K562 (cell line): Measurements from ENCODE around the gene GDF9. TPM values are rescaled to one million over a fixed set of nuclear protein-coding genes. Genes with fewer than 3 reads are reported as not detected.

Experiments used
- ATAC-seq: fragments of 200-7000 bp; cut with Tn5 transposase; 3 replicates; pipeline ENCODE4 v1.9.1; 2020; ENCODE audit warnings: moderate library complexity
- BruUV-seq: library from RNA; stranded (reverse); fragments of 400-500 nt; replicated peaks from 2 replicates; lab custom pipeline; 2021; lab: Mats Ljungman, UMichigan
- CTCF ChIA-PET: fragments of 300-600 bp; formaldehyde crosslinking; extraction: SDS; loops from one replicate; lab custom pipeline; 2021; ENCODE audit warnings: low intra/inter-chr PET ratio; lab: Yijun Ruan, JAX
- POLR2A ChIA-PET: fragments of 300-600, 350-650 bp; sonication (Branson Sonifier 250); formaldehyde crosslinking; extraction: SDS; loops from one replicate; lab custom pipeline; 2021; ENCODE audit warnings: antibody characterized with exemption, inconsistent platforms; lab: Yijun Ruan, JAX
- DNase-seq, 4 experiments: peaks; one replicate each; pipeline versions ENCODE4 v3.0.0 to v3.0.0-alpha.2; 2011 to 2018; ENCODE audit warnings: low spot score in 3 of 4, mixed read lengths in 3 of 4; ENCODE audit errors: extremely low read depth in 1 of 4
- FAIRE-seq: peaks from 2 replicates; lab custom pipeline; 2011; peaks lifted over from hg19 to GRCh38; lab: Jason Lieb, UNC
- H2AFZ ChIP-seq: 2 replicates; pipeline ENCODE4 v1.6.0; 2011; ENCODE audit warnings: low read depth, low read length, control low read depth, inconsistent platforms
- H3K27ac ChIP-seq: fragments of 200-600 bp; 3 replicates; pipeline ENCODE4 v1.8.0; 2011; ENCODE audit warnings: low read depth, mild to moderate bottlenecking, control low read depth, inconsistent platforms, low read length, moderate library complexity, mixed read lengths; ENCODE audit errors: extremely low read depth
- H3K27me3 ChIP-seq, 2 experiments: fragments of 300-600 bp in 1 of 2; 2 replicates in 1 of 2; 3 replicates in 1 of 2; pipeline versions ENCODE4 v1.6.0 to v1.8.0; 2011; ENCODE audit warnings: inconsistent platforms in 2 of 2, low read length in 2 of 2, mild to moderate bottlenecking in 1 of 2, mixed read lengths in 1 of 2, moderate library complexity in 1 of 2; ENCODE audit not compliant: control insufficient read depth in 2 of 2, insufficient read depth in 2 of 2
- H3K36me3 ChIP-seq: fragments of 300-600 bp; 3 replicates; pipeline ENCODE4 v1.8.0; 2011; ENCODE audit warnings: mild to moderate bottlenecking, low read length, inconsistent platforms; ENCODE audit not compliant: control insufficient read depth, insufficient read depth
- H3K4me1 ChIP-seq, 2 experiments: fragments of 200-600 bp in 1 of 2; replicated peaks in 1 of 2; 2 replicates in 1 of 2; 3 replicates in 1 of 2; pipeline versions ENCODE4 v1.5.1 to v1.8.0; 2011; ENCODE audit warnings: inconsistent platforms in 2 of 2, low read length in 2 of 2, mild to moderate bottlenecking in 1 of 2, mixed read lengths in 1 of 2, moderate library complexity in 1 of 2; ENCODE audit not compliant: control insufficient read depth in 2 of 2, insufficient read depth in 2 of 2
- H3K4me2 ChIP-seq: 2 replicates; pipeline ENCODE4 v1.6.1; 2011; ENCODE audit warnings: low read length, control low read depth, inconsistent platforms, mixed read lengths; ENCODE audit not compliant: insufficient read depth
- H3K4me3 ChIP-seq: fragments of 200-600 bp; sonication (generic), shearing (Covaris generic); 2 replicates; pipeline ENCODE4 v1.5.1; 2016; ENCODE audit warnings: control low read depth, inconsistent platforms
- H3K79me2 ChIP-seq: fragments of 200-600 bp; 3 replicates; pipeline ENCODE4 v1.8.0; 2011; ENCODE audit warnings: low read length, inconsistent platforms; ENCODE audit not compliant: control insufficient read depth, insufficient read depth
- H3K9ac ChIP-seq, 2 experiments: 2 replicates each; pipeline versions ENCODE4 v1.6.0 to v1.6.1; 2011; ENCODE audit warnings: low read depth in 2 of 2, low read length in 2 of 2, control low read depth in 1 of 2, inconsistent platforms in 1 of 2, mild to moderate bottlenecking in 1 of 2, mixed read lengths in 1 of 2; ENCODE audit not compliant: insufficient read depth in 1 of 2
- H3K9me1 ChIP-seq: one replicate; pipeline ENCODE4 v1.6.0; 2011; ENCODE audit warnings: inconsistent platforms, mild to moderate bottlenecking, low read length, moderate library complexity; ENCODE audit not compliant: control insufficient read depth, insufficient read depth
- H3K9me3 ChIP-seq: replicated peaks from 2 replicates; pipeline ENCODE4 v1.5.1; 2011; ENCODE audit warnings: low read depth, low read length, inconsistent platforms; ENCODE audit not compliant: control insufficient read depth, insufficient read depth
- H4K20me1 ChIP-seq: replicated peaks from 2 replicates; pipeline ENCODE4 v1.6.1; 2011; ENCODE audit warnings: low read length, inconsistent platforms, mixed read lengths; ENCODE audit not compliant: control insufficient read depth, insufficient read depth
- FOXA3 ChIP-seq, 2 experiments: fragments of 450-650 bp in 1 of 2; sonication (generic) in 1 of 2; formaldehyde crosslinking; IDR thresholded peaks in 1 of 2; conservative IDR thresholded peaks in 1 of 2; 2 replicates each; pipeline versions ENCODE4 v1.4.0 to v1.8.0; 2020 to 2022; ENCODE audit warnings: mild to moderate bottlenecking in 2 of 2, missing genetic modification reagents in 1 of 2
- HMG20B ChIP-seq: fragments of 250-450 bp; sonication (Bioruptor Pico); IDR thresholded peaks from 2 replicates; pipeline ENCODE4 v1.5.0; 2021; ENCODE audit warnings: mild to moderate bottlenecking
- PCBP2 ChIP-seq: fragments of 200-400 bp; formaldehyde crosslinking; IDR thresholded peaks from 2 replicates; pipeline ENCODE4 v1.6.1; 2018; ENCODE audit warnings: low read length, low read depth, mild to moderate bottlenecking, moderate library complexity; ENCODE audit not compliant: poor library complexity, severe bottlenecking
- PHB ChIP-seq: fragments of 250-450 bp; sonication (Bioruptor Pico); IDR thresholded peaks from 2 replicates; pipeline ENCODE4 v1.5.0; 2021
- PTBP1 ChIP-seq: fragments of 200-400 bp; formaldehyde crosslinking; IDR thresholded peaks from 2 replicates; pipeline ENCODE4 v1.6.1; 2017; ENCODE audit warnings: low read depth, low read length
- SMARCA4 ChIP-seq: fragments of 450-650 bp; IDR thresholded peaks from 2 replicates; pipeline ENCODE4 v1.6.1; 2016
- SNIP1 ChIP-seq: fragments of 450-650 bp; IDR thresholded peaks from 2 replicates; pipeline ENCODE4 v1.7.1; 2017; ENCODE audit warnings: low read depth, mild to moderate bottlenecking
- ZNF431 ChIP-seq: sonication (generic); formaldehyde crosslinking; IDR thresholded peaks from 2 replicates; pipeline ENCODE4 v1.8.0; 2022; ENCODE audit warnings: mild to moderate bottlenecking, missing genetic modification reagents
- WGBS: fragments of 100-300 bp; shearing (Covaris generic); methylation state at CpG from one replicate; pipeline ENCODE4 v1.1.6; 2016; ENCODE audit warnings: low coverage, mixed read lengths; ENCODE audit not compliant: insufficient coverage; ENCODE audit errors: missing lambda C conversion rate; 5-methylcytosine and 5-hydroxymethylcytosine counted together
- in situ Hi-C: fragments of 300-500 bp; cut with MboI; formaldehyde crosslinking; loops from 4 replicates; pipeline ENCODE4 v1.15.0; 2018; ENCODE audit warnings: inconsistent platforms, mixed read lengths
- intact Hi-C: fragments of 100-400 bp; cut with micrococcal nuclease; formaldehyde crosslinking; loops from 2 replicates; pipeline ENCODE4 v1.14.2; 2022
- polyA plus RNA-seq, 8 experiments: library from polyadenylated mRNA; depleted of rRNA in 4 of 8; stranded (reverse) in 5 of 8; unstranded in 3 of 8; fragments of >200 nt; fragmentation: Nextera tagmentation in 2 of 8; fragmentation: Illumina TruSeq in 1 of 8; extraction: Ambion mirVana in 2 of 8; extraction: Trizol in 1 of 8; gene quantifications; 2 replicates each; pipeline versions ENCODE4 v1.2.1 to v1.2.3, GENCODE V29; 2011 to 2014; ENCODE audit warnings: inconsistent platforms in 1 of 8, missing spikeins in 1 of 8
- total RNA-seq, 7 experiments: library from RNA; depleted of rRNA in 6 of 7; stranded (reverse); fragments of >200 nt in 6 of 7; fragmentation: Illumina TruSeq in 2 of 7; extraction: Trizol in 2 of 7; gene quantifications; 2 replicates each; pipeline versions ENCODE4 v1.2.1 to v1.2.3, GENCODE V29; 2011 to 2021; ENCODE audit warnings: low replicate concordance in 1 of 7
- TF ChIP-seq, protein P1 (sequence below): sonication (generic); formaldehyde crosslinking; IDR thresholded peaks from 2 replicates; pipeline ENCODE4 v1.8.1; 2022; ENCODE audit warnings: missing genetic modification reagents
- TF ChIP-seq, protein P2 (sequence below): sonication (generic); formaldehyde crosslinking; IDR thresholded peaks from 2 replicates; pipeline ENCODE4 v1.8.0; 2023; ENCODE audit warnings: missing genetic modification reagents, mild to moderate bottlenecking, borderline replicate concordance

The GDF9 gene
- total and polyA plus RNA-seq, 9 of the 15 experiments (the other 6 are each of a cell fraction or from before 2014, with no cell fraction given): 0.10 to 0.70 (median 0.20) TPM; not detected in 1

DNA sequence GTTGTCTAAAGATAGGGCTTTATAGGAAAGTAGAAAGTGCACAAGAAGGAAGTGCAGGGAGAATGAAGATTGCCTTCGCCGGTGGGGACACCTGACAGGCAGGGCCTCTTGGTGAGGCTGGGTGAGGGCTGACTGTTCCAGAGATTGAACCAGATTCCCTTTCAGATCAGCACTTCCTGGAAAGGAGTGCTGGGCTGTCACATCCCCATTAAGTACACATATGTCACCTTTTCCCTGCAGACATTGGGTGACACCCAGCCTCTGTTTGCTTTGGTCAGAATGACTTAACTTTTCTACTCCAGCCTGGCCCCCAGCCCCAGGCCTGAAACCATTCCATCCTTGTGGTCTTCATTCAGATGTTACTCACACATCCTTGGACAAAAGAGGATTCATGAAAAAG, 28.4 kb downstream of the GDF9 start (continued):
- TF ChIP-seq PTBP1 (no peak), HMG20B (CRISPR knock-in tag) (no peak)

DNA sequence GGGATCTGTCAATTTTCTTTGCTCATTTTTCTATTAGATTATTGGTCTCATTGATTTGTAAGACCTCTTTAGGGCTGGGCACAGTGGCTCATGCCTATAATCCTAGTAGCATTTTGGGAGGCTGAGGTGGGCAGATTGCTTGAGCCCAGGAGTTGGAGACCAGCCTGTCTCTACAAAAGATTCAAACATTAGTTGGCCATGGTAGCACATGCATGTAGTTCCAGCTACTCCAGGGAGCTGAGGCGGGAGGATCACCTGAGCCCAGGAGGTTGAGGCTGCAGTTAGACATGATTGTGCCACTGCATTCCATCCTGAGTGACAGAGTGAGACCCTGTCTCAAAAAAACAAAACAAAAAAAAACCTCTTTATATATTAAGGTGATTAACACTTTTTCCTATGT, 29.4 kb downstream of the GDF9 start:
- no peaks in the 10 kb centered on the region for H3K9me1 ChIP-seq
- DNase-seq (no peak), ATAC-seq (no peak), FAIRE-seq (no peak)
- H3K4me1 ChIP-seq: peaks cover 0 to 19% of the 10 kb centered on the region in 2 experiments; a peak in 3 of 5 replicates
- BruUV-seq: no TSS peak
- no peak for TF ChIP-seq FOXA3 (CRISPR knock-in tag; conservative IDR thresholded peaks at IDR 0.05 in 1 of 2, IDR thresholded peaks at IDR 0.05 in 1 of 2)
- TF ChIP-seq, protein P1, sequence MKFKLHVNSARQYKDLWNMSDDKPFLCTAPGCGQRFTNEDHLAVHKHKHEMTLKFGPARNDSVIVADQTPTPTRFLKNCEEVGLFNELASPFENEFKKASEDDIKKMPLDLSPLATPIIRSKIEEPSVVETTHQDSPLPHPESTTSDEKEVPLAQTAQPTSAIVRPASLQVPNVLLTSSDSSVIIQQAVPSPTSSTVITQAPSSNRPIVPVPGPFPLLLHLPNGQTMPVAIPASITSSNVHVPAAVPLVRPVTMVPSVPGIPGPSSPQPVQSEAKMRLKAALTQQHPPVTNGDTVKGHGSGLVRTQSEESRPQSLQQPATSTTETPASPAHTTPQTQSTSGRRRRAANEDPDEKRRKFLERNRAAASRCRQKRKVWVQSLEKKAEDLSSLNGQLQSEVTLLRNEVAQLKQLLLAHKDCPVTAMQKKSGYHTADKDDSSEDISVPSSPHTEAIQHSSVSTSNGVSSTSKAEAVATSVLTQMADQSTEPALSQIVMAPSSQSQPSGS (CRISPR knock-in tag): no peak
- no peak for TF ChIP-seq PCBP2
- TF ChIP-seq, protein P2, sequence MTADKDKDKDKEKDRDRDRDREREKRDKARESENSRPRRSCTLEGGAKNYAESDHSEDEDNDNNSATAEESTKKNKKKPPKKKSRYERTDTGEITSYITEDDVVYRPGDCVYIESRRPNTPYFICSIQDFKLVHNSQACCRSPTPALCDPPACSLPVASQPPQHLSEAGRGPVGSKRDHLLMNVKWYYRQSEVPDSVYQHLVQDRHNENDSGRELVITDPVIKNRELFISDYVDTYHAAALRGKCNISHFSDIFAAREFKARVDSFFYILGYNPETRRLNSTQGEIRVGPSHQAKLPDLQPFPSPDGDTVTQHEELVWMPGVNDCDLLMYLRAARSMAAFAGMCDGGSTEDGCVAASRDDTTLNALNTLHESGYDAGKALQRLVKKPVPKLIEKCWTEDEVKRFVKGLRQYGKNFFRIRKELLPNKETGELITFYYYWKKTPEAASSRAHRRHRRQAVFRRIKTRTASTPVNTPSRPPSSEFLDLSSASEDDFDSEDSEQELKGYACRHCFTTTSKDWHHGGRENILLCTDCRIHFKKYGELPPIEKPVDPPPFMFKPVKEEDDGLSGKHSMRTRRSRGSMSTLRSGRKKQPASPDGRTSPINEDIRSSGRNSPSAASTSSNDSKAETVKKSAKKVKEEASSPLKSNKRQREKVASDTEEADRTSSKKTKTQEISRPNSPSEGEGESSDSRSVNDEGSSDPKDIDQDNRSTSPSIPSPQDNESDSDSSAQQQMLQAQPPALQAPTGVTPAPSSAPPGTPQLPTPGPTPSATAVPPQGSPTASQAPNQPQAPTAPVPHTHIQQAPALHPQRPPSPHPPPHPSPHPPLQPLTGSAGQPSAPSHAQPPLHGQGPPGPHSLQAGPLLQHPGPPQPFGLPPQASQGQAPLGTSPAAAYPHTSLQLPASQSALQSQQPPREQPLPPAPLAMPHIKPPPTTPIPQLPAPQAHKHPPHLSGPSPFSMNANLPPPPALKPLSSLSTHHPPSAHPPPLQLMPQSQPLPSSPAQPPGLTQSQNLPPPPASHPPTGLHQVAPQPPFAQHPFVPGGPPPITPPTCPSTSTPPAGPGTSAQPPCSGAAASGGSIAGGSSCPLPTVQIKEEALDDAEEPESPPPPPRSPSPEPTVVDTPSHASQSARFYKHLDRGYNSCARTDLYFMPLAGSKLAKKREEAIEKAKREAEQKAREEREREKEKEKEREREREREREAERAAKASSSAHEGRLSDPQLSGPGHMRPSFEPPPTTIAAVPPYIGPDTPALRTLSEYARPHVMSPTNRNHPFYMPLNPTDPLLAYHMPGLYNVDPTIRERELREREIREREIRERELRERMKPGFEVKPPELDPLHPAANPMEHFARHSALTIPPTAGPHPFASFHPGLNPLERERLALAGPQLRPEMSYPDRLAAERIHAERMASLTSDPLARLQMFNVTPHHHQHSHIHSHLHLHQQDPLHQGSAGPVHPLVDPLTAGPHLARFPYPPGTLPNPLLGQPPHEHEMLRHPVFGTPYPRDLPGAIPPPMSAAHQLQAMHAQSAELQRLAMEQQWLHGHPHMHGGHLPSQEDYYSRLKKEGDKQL (CRISPR knock-in tag): no peak
- no peak for TF ChIP-seq SMARCA4
- no peak for TF ChIP-seq ZNF431 (CRISPR knock-in tag)
- TF ChIP-seq SNIP1: no peak
- TF ChIP-seq PHB (CRISPR knock-in tag): no peak
- intact Hi-C loops (no loop called here), in situ Hi-C loops (no loop called here)
- no peak overlapping the region for H3K9ac ChIP-seq
- no peak overlapping the region for H3K27ac ChIP-seq
- 100% methylated on average over 1 of the region's 1 CpG for WGBS
- H2AFZ ChIP-seq: no peak overlapping the region
- no peaks in the 10 kb centered on the region for H3K79me2 ChIP-seq
- no peaks in the 10 kb centered on the region for H3K27me3 ChIP-seq
- H3K36me3 ChIP-seq: no peaks in the 10 kb centered on the region
- no peaks in the 10 kb centered on the region for H3K9me3 ChIP-seq
- no peak overlapping the region for H3K4me3 ChIP-seq
- CTCF ChIA-PET: no interaction called here
- no peaks in the 10 kb centered on the region for H4K20me1 ChIP-seq
- POLR2A ChIA-PET: interaction anchor here (0.6 kb wide), 1 partner anchor 407 kb away, joined by 5 read pairs; no protein-coding TSS in a partner anchor
- no peak overlapping the region for H3K4me2 ChIP-seq
